ENCODE measurements around the gene SOX8. TPM values are rescaled to one million over a fixed set of nuclear protein-coding genes. Genes with fewer than 3 reads are reported as not detected.
A peak's percentile ranks its signal among the peaks of the same experiment; 100 is the strongest.

SOX8 gene
- total RNA-seq, 1 experiment from 2014 or later: 0.47 TPM

GRCh38 chr16:1005286-1005685 is 23.7 kb downstream of the SOX8 start:
- BruUV-seq (replicated peaks): no TSS peak
- no peak for TF ChIP-seq EZH2 (IDR thresholded peaks at IDR 0.05; ENCODE audit: low read length, unreplicated experiment)
- no peak for TF ChIP-seq CTCF (conservative IDR thresholded peaks at IDR 0.05; ENCODE audit: low read depth, low read length)
- no peak for TF ChIP-seq EZH2phosphoT487 (IDR thresholded peaks at IDR 0.05; ENCODE audit: borderline replicate concordance, low read length)
- Histone ChIP-seq H3K27ac (ENCODE audit: low read length) (no peak overlapping the region), H3K4me1 (ENCODE audit: insufficient read depth, low read length) (peaks cover 16% of the 10 kb centered on the region), H3K27me3 (ENCODE audit: low read length) (peaks cover 10% of the 10 kb centered on the region), H3K79me2 (ENCODE audit: low read length) (no peaks in the 10 kb centered on the region), H3K9me3 (ENCODE audit: low read length) (no peaks in the 10 kb centered on the region), H3K9me2 (replicated peaks; ENCODE audit: low read length) (no peaks in the 10 kb centered on the region), H3K4me3 (ENCODE audit: low read length) (no peak overlapping the region), H3K4me2 (ENCODE audit: low read length) (no peak overlapping the region), H2AFZ (ENCODE audit: low read length) (no peak overlapping the region), H3K36me3 (ENCODE audit: low read depth, low read length) (no peaks in the 10 kb centered on the region), H4K20me1 (ENCODE audit: low read length) (no peaks in the 10 kb centered on the region), H3K9ac (ENCODE audit: low read length) (no peak overlapping the region), H3F3A (ENCODE audit: low read length, unreplicated experiment) (no peaks in the 10 kb centered on the region)
- no peak for ATAC-seq
- ChIA-PET POLR2A (ENCODE audit: unreplicated experiment) (interaction anchor here (0.6 kb wide), 1 partner anchor 8 kb away, joined by 3 read pairs; no protein-coding TSS in a partner anchor), CTCF (no interaction called here)
- no peak for DNase-seq
- intact Hi-C loops (cut with micrococcal nuclease): no loop called here

- Histone ChIP-seq H3K9me3 (ENCODE audit: low read length) (no peaks in the 10 kb centered on the region), H3K4me3 (ENCODE audit: low read length) (no peak overlapping the region), H3K27ac (ENCODE audit: low read length) (no peak overlapping the region), H3K36me3 (ENCODE audit: low read depth, low read length) (no peaks in the 10 kb centered on the region), H3K79me2 (ENCODE audit: low read length) (no peaks in the 10 kb centered on the region), H3F3A (ENCODE audit: low read length, unreplicated experiment) (no peaks in the 10 kb centered on the region), H4K20me1 (ENCODE audit: low read length) (no peaks in the 10 kb centered on the region), H3K9me2 (replicated peaks; ENCODE audit: low read length) (no peaks in the 10 kb centered on the region), H2AFZ (ENCODE audit: low read length) (no peak overlapping the region), H3K4me1 (ENCODE audit: insufficient read depth, low read length) (peaks cover 16% of the 10 kb centered on the region), H3K27me3 (ENCODE audit: low read length) (peaks cover 24% of the 10 kb centered on the region), H3K4me2 (ENCODE audit: low read length) (no peak overlapping the region), H3K9ac (ENCODE audit: low read length) (no peak overlapping the region)
- DNase-seq: no peak
- TF ChIP-seq EZH2 (IDR thresholded peaks at IDR 0.05; ENCODE audit: low read length, unreplicated experiment) (no peak), EZH2phosphoT487 (IDR thresholded peaks at IDR 0.05; ENCODE audit: borderline replicate concordance, low read length) (no peak), CTCF (conservative IDR thresholded peaks at IDR 0.05; ENCODE audit: low read depth, low read length) (no peak)
- ChIA-PET POLR2A (ENCODE audit: unreplicated experiment) (no interaction called here), CTCF (no interaction called here)
- no peak for ATAC-seq
- BruUV-seq (replicated peaks): no TSS peak
- intact Hi-C loops (cut with micrococcal nuclease): no loop called here
Observed at GRCh38 chr16:1006781-1007180, 25.2 kb downstream of the SOX8 start.

GRCh38 chr16:1007284-1007850 is 25.8 kb downstream of the SOX8 start:
- H3K27ac ChIP-seq (ENCODE audit: low read length): no peak overlapping the region

More at GRCh38 chr16:1007284-1007850, 25.8 kb downstream of the SOX8 start:
- no peak for DNase-seq
- intact Hi-C loops (cut with micrococcal nuclease): no loop called here
- no peaks in the 10 kb centered on the region for H3K36me3 ChIP-seq (ENCODE audit: low read depth, low read length)
- CTCF ChIA-PET: no interaction called here
- H3K79me2 ChIP-seq (ENCODE audit: low read length): no peaks in the 10 kb centered on the region
- H3K4me2 ChIP-seq (ENCODE audit: low read length): no peak overlapping the region
- no peaks in the 10 kb centered on the region for H3K9me3 ChIP-seq (ENCODE audit: low read length)
- H3K4me3 ChIP-seq (ENCODE audit: low read length): no peak overlapping the region
- POLR2A ChIA-PET (ENCODE audit: unreplicated experiment): no interaction called here
- no peak overlapping the region for H2AFZ ChIP-seq (ENCODE audit: low read length)
- no TSS peak for BruUV-seq (replicated peaks)
- H3K9ac ChIP-seq (ENCODE audit: low read length): no peak overlapping the region
- H3K4me1 ChIP-seq (ENCODE audit: insufficient read depth, low read length): peaks cover 15% of the 10 kb centered on the region
- H3K27me3 ChIP-seq (ENCODE audit: low read length): peaks cover 30% of the 10 kb centered on the region
- no peaks in the 10 kb centered on the region for H3K9me2 ChIP-seq (replicated peaks; ENCODE audit: low read length)
- ATAC-seq: 0 out of 2 replicates have a peak, but pooled peaks have one; percentile 12
- TF ChIP-seq EZH2phosphoT487 (IDR thresholded peaks at IDR 0.05; ENCODE audit: borderline replicate concordance, low read length) (no peak), EZH2 (IDR thresholded peaks at IDR 0.05; ENCODE audit: low read length, unreplicated experiment) (no peak), CTCF (conservative IDR thresholded peaks at IDR 0.05; ENCODE audit: low read depth, low read length) (no peak)
- no peaks in the 10 kb centered on the region for H4K20me1 ChIP-seq (ENCODE audit: low read length)
- no peaks in the 10 kb centered on the region for H3F3A ChIP-seq (ENCODE audit: low read length, unreplicated experiment)

Measured in PC-3 (cell line).